GM12872 (cell line): Measurements from ENCODE around the gene PTGDS.

ENCODE experiments used
- TF ChIP-seq, protein P1 (sequence below): IDR thresholded peaks from 3 replicates; pipeline ENCODE4 v1.5.1; 2011; ENCODE audit warnings: low read depth, mild to moderate bottlenecking, low read length, moderate library complexity; ENCODE audit not compliant: insufficient read depth

The PTGDS gene

DNA sequence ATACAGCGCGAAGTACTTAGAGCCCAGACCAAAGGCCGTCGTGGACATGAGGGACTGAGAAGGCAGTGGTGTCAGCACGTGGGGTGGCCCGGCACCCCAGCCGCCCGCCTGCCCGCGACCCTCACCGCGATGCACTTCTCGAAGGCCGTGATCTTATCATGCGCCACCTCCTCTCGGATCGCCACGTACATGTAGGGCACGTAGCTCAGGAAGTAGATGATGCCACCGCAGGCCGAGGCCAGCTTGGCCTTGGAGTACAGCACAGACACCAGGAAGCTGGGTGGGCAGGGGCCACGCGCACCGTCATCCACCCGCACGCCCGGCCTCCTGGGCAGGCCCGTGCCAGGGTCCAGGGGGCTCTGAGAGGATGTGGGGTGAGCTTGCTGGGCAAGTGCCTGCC, 39.8 kb downstream of the PTGDS start:
- TF ChIP-seq, protein P1, sequence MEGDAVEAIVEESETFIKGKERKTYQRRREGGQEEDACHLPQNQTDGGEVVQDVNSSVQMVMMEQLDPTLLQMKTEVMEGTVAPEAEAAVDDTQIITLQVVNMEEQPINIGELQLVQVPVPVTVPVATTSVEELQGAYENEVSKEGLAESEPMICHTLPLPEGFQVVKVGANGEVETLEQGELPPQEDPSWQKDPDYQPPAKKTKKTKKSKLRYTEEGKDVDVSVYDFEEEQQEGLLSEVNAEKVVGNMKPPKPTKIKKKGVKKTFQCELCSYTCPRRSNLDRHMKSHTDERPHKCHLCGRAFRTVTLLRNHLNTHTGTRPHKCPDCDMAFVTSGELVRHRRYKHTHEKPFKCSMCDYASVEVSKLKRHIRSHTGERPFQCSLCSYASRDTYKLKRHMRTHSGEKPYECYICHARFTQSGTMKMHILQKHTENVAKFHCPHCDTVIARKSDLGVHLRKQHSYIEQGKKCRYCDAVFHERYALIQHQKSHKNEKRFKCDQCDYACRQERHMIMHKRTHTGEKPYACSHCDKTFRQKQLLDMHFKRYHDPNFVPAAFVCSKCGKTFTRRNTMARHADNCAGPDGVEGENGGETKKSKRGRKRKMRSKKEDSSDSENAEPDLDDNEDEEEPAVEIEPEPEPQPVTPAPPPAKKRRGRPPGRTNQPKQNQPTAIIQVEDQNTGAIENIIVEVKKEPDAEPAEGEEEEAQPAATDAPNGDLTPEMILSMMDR = no peak

DNA sequence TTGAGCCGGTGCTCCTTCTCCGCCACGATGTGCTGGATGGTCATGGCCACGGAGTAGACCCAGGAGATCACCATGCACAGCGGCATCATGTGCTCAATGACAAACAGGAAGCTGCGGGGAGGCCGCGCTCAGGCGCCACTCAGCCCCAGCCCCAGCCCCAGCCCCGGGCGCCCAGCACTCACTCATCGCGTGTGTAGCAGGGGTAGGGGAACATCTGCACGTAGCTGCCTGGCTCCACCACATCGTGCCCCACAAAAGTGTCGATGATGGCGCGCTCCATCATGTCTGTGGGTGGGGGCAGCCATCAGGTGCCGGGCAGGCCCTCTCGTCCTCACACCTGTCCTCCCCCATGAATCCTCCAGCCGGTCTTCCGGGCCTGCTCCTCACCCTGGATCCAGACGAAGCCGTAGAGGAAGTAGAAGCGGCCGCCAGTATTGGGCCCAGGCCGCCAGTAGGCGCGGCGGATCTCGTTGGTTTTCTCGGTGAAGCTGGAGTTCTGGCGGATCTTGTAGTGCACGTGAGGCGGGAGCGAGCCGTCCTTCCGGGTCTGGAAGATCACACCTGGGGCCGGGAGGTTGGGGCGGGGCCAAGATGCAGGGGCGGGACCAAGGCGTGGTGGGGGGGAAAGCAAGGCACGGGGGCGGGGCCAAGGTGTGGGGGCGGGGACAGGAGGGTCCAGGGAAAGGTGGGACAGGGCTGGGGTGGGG, 40.6 kb downstream of the PTGDS start:
- TF ChIP-seq, protein P1 = no peak

DNA sequence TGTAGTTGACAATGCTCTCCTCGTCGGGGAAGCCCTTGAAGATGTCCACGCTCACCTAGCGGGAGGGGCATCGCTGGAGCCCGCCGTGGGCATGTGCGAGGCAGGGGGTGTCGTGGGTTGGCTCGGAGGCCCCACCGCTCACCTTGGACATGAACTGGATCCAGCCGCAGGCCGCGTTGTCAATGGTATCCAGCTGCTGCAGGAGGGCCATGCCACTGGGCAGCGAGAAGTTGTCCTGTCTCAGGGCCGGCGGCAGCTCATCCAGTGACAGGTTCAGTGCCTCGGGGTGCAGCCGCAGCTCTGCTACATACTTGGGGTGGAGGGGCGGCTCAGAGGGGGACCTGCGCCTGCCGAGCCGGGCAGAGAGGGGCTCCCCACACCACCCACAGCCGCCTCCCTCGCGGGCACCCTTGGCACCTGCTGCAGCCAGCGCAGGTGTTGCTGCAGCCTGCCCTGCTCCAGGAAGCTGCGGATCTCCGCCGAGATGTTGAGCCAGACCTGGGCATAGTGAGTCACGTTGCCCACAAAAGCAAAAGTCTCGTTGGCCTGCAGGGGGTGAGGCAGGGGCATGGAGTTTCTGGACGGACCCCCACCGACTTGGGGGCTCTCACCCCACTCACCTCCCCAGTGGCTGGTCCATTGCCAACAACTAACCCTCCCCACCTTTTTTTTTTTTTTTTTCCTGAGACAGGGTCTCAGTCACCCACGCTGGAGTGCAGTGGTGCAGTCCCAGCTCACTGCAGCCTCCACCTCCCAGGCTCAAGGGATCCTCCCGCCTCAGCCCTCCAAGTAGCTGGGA, 41.7 kb downstream of the PTGDS start:
- TF ChIP-seq, protein P1 = no peak

DNA sequence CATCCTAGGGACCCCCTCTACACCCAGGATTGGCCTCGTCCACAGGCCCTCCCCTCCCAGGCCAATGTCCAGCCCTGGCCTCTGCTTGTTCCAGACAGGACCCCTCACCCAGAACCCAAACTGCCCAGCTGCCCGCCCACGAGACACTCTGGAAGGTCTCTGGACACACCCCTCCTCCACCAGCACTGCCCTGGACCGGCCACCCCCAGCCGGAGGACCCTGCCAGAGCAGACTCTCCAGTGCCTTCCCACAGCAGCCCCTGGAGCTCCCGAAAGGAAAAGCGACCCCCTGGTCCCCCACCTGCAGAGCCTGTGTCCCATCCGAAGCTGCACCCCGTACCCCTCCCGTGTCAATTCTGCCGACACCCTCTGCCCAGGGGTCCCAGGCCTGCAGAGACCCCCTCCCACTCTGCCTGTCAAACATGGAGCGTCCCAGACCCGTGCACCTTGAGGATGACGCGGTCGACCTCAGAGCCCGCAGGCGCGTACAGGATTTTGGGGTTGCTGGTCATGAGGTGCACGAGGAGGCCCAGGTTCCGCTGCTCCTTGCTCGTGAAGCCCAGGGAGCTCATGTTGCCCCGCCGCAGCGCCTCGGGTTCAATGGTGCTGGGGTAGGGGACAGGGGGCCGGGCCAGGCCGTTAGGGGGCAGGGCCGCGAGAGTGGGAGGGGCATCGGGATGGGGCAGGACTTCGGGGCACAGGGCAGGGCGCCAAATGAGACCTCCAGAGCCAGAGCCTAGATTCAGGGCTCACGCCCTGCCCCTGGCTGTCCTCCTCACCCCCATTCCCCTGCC, 42.8 kb downstream of the PTGDS start:
- TF ChIP-seq, protein P1 = no peak

DNA sequence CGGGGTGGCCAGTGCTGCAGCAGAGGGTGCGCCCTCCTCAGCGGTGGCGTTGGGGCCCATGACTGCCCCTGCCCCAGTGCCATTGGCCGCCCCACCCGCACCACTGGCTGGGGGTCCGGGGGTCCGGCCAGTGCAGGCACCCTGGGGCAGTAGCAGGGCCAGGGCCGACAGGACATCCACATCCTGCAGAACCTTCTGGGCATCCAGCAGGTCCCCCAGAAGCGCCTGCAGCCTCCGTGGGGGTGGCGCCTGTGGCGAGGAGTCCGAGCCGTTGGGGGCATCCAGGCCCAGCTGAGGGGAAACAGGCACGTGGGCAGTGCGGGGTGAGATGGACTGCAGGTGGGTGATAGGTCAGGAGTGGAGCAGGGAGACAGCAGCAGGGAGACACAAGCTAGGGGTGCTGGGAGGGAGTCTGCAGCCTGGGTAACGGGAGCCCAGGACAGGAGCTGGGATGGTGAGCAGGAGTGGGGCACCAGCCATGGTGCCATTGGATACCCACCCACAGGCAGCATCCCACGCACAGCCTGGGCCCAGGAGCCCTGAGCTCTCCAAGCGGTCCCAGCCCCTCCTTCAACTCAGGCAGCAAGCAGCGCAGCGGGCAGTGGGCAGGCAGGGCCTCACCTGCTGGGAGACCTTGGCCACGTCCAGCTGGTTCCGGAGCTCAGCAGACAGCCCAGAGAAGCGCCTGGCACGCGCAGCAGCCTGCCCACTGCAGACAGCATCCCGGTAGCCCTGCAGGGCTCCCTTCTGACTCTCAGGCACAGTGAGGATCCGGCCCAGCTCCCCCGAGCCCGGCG, 43.7 kb downstream of the PTGDS start:
- TF ChIP-seq, protein P1 = no peak

DNA sequence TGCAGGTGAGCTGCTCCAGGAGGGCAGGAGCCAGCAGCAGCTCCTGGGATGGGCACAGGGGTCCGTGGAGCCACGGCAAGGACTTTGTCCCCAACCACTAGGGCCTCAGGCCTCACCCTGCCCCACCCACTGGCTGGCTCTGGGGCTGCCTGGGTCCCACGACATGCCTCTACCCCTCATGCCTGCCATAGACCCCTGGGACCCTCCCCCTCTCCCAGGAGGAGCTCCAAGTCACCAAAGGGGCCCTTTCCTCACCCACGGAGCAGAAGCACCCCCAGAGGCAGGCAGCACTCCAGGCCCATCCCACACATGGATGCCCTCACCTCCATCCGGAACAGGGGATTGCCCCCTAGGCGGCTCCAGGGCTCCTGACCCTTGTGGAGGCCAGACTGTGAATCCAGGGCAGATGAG, 44.3 kb downstream of the PTGDS start:
- TF ChIP-seq, protein P1 = no peak
